Activated CD8-positive, alpha-beta T cell treated with anti-CD3 and anti-CD28 coated beads for 36 hours (primary cell): Measurements from ENCODE around the gene MOV10. TPM values are rescaled to one million over a fixed set of nuclear protein-coding genes. Genes with fewer than 3 reads are reported as not detected.

Source experiments
- ATAC-seq: fragments of 200-7000 bp; cut with Tn5 transposase; one replicate; pipeline ENCODE4 v1.10.0; 2021; ENCODE audit warnings: mild to moderate bottlenecking, moderate library complexity
- CTCF ChIA-PET: fragments of 350-600 bp; sonication (Branson Sonifier 250); formaldehyde crosslinking; loops from one replicate; lab custom pipeline; 2021; ENCODE audit warnings: antibody characterized with exemption; lab: Charles Lee
- POLR2A ChIA-PET: fragments of 350-600 bp; sonication (Branson Sonifier 250); formaldehyde crosslinking; loops from one replicate; lab custom pipeline; 2021; ENCODE audit warnings: antibody characterized with exemption; lab: Charles Lee
- DNase-seq: peaks from one replicate; pipeline ENCODE4 v3.0.0-alpha.2; 2020
- H3K27ac Mint-ChIP-seq: one replicate; pipeline ENCODE4 v1.8.0; 2021; ENCODE audit warnings: mild to moderate bottlenecking, mixed read lengths
- H3K27me3 Mint-ChIP-seq: one replicate; pipeline ENCODE4 v1.8.0; 2021; ENCODE audit warnings: mixed read lengths
- H3K36me3 Mint-ChIP-seq: one replicate; pipeline ENCODE4 v1.8.0; 2021; ENCODE audit warnings: low read depth, mixed read lengths
- H3K4me1 Mint-ChIP-seq: one replicate; pipeline ENCODE4 v1.8.0; 2021; ENCODE audit warnings: low read depth, mixed read lengths
- H3K4me3 Mint-ChIP-seq: one replicate; pipeline ENCODE4 v1.8.0; 2021; ENCODE audit warnings: mild to moderate bottlenecking, moderate library complexity, mixed read lengths
- H3K9me3 Mint-ChIP-seq: one replicate; pipeline ENCODE4 v1.8.0; 2021; ENCODE audit warnings: mixed read lengths
- CTCF ChIP-seq: fragments of 200-600 bp; IDR thresholded peaks from one replicate; pipeline ENCODE4 v1.8.0; 2022; ENCODE audit warnings: antibody characterized with exemption, mild to moderate bottlenecking
- intact Hi-C: fragments of 100-400 bp; cut with micrococcal nuclease; formaldehyde crosslinking; loops from one replicate; pipeline ENCODE4 v1.10.0; 2022
- total RNA-seq, 2 experiments: library from RNA; stranded (reverse); gene quantifications; one replicate each; pipeline ENCODE4 v1.2.3, GENCODE V29; 2021

MOV10 gene
- total RNA-seq, 2 experiments from 2014 or later = 77.2 to 78.5 TPM

DNA sequence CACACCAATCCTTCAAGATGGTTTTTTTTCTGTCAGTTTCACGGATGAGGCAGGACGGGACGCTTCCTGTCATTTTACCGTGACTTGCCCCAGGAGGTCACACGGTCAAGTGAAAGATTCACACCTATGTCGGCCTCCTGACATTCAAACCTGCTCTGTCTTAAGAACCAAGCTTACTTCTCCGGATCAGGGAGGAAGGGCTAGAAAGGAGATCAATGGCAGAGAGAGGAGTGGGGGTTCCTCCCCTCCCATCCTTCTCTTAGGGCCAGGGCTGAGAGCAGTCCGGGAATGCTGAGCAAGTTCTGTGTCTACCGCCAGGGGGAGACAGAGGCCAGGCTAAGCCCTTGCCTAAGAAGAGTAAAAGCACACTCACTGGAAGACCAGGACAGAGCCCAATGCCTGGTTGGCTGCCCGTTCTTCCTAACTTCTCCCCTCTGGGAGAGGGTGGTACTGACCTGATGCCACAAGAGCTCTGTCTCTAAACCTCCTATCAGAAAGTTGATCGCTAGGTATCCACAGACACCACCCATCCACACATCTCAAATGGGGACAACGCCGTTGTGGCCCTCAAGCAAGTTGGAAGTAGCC lies 41.8 kb downstream of the MOV10 start:
- Mint-ChIP-seq H3K9me3 (no peaks in the 10 kb centered on the region), H3K4me1 (peaks cover 19% of the 10 kb centered on the region), H3K4me3 (peak overlapping the region; percentile 76), H3K27ac (no peak overlapping the region), H3K27me3 (peaks cover 30% of the 10 kb centered on the region), H3K36me3 (no peaks in the 10 kb centered on the region)
- peak; percentile 97 for TF ChIP-seq CTCF
- ChIA-PET POLR2A (interaction anchor here (1.5 to 3.9 kb wide), 3 partner anchors 10 to 96 kb away, joined by 4 to 19 read pairs (median 9); partner anchors contain the start of genes CAPZA1, MOV10 and ST7L), CTCF (interaction anchor here (0.6 to 11.3 kb wide), 34 partner anchors 7 to 497 kb away, joined by 3 to 302 read pairs (median 4); partner anchors contain the start of genes LRIG2, MOV10 and RHOC)
- intact Hi-C loops = loop anchor here (1.0 to 5.0 kb wide), 2 partner anchors 88 to 356 kb away; partner anchors contain the start of gene LRIG2
- DNase-seq (peak; percentile 80), ATAC-seq (peak; percentile 32)

- no peak overlapping the region for H3K27ac Mint-ChIP-seq
- TF ChIP-seq CTCF = no peak
- no peak for DNase-seq
- no peaks in the 10 kb centered on the region for H3K9me3 Mint-ChIP-seq
- intact Hi-C loops = loop anchor here (5.0 kb wide), 1 partner anchor 355 kb away; the partner anchor contains the start of gene LRIG2
- ChIA-PET POLR2A (interaction anchor here (1.5 kb wide), 1 partner anchor 9 kb away, joined by 4 read pairs; no protein-coding TSS in a partner anchor), CTCF (interaction anchor here (0.6 to 11.3 kb wide), 16 partner anchors 8 to 356 kb away, joined by 3 to 302 read pairs (median 12); partner anchors contain the start of genes LRIG2, MOV10 and RHOC)
- no peak for ATAC-seq
- H3K27me3 Mint-ChIP-seq = peaks cover 25% of the 10 kb centered on the region
- H3K4me3 Mint-ChIP-seq = no peak overlapping the region
- H3K36me3 Mint-ChIP-seq = no peaks in the 10 kb centered on the region
- H3K4me1 Mint-ChIP-seq = peaks cover 19% of the 10 kb centered on the region
Measured at GRCh38 chr1:112717263-112717873, 42.9 kb downstream of the MOV10 start.

DNA sequence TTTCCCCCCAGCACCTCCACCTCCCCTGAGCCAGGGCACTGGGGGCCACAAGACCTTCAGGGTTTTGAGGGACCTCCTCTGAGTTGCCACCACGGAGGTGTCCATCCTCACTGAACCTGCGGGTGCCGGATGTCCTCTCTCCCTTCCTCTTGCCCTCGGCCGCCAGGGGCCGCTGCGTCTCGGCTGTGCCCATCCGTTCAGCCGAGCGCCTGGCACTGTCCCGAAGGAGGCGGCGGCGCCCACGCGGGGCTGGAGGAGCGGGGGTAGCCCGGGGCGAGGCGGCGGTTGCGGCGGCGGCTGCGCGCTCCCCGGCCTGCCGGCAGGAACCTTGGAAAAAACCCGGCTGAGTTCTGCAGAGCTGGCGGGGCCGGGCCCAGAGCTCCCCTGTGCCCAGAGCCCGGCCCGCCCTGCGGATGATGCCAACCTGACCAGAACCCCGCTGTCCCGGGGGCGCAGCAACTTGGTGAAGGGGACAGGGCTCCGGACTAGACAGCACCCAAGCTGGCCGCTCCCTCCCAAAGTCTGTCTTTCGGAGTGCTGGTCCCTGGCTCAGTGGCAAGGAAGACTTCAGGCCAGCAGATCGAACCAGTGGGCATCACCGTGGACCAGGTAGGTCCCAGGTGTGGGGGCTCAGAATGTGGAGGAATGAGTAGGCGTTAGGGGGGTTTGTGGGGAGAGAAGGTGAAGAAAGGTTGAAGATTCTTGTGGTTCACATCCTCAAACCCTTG lies 44.4 kb downstream of the MOV10 start:
- ATAC-seq (peak; percentile 22), DNase-seq (peak; percentile 81)
- peak; percentile 92 for TF ChIP-seq CTCF
- ChIA-PET POLR2A (no interaction called here), CTCF (interaction anchor here (0.6 to 11.3 kb wide), 33 partner anchors 8 to 732 kb away, joined by 3 to 302 read pairs (median 4); partner anchors contain the start of genes LRIG2 and RHOC)
- Mint-ChIP-seq H3K9me3 (no peaks in the 10 kb centered on the region), H3K27me3 (peaks cover 19% of the 10 kb centered on the region), H3K4me1 (peaks cover 28% of the 10 kb centered on the region), H3K27ac (no peak overlapping the region), H3K36me3 (no peaks in the 10 kb centered on the region), H3K4me3 (no peak overlapping the region)
- intact Hi-C loops = loop anchor here (5.0 kb wide), 1 partner anchor 353 kb away; the partner anchor contains the start of gene LRIG2

- Mint-ChIP-seq H3K4me1 (peaks cover 25% of the 10 kb centered on the region), H3K36me3 (no peaks in the 10 kb centered on the region), H3K9me3 (no peaks in the 10 kb centered on the region), H3K27ac (no peak overlapping the region), H3K4me3 (no peak overlapping the region), H3K27me3 (peaks cover 12% of the 10 kb centered on the region)
- POLR2A ChIA-PET = no interaction called here
- intact Hi-C loops = loop anchor here (5.0 kb wide), 1 partner anchor 353 kb away; the partner anchor contains the start of gene LRIG2
- ATAC-seq = no peak
- DNase-seq = no peak
- CTCF ChIA-PET = interaction anchor here (0.8 to 11.3 kb wide), 12 partner anchors 10 to 354 kb away, joined by 3 to 302 read pairs (median 8); partner anchors contain the start of genes LRIG2 and RHOC
- no peak for TF ChIP-seq CTCF
Measured at GRCh38 chr1:112719706-112720105, 45.2 kb downstream of the MOV10 start.
